ENCODE results near the gene TDRD1. TPM values are rescaled to one million over a fixed set of nuclear protein-coding genes. Genes with fewer than 3 reads are reported as not detected.

TDRD1 gene
- polyA plus RNA-seq, 1 donor from 2014 or later, result not detected

DNA sequence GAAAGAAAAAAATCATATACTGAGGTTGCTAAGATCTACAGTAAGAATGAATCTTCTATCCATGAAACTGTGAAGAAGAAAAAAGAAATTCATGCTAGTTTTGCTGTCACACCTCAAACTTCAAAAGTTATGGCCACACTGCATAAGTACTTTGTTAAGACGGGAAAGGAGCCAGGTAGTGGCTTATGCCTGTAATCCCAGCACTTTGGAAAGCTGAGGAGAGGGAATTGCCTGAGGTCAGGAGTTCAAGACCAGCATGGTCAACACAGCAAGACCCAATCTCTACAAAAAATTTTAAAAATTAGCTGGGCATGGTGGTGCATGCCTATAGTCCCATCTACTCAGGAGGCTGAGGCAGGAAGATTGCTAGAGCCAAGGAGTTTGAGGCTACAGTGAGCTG is 27.3 kb upstream of the TDRD1 start:
- H3F3A ChIP-seq (ENCODE audit: insufficient read depth, low read length, poor library complexity, severe bottlenecking), result no peaks in the 10 kb centered on the region
- H3K36me3 ChIP-seq (ENCODE audit: insufficient read depth, low read length), result peaks cover 4% of the 10 kb centered on the region
- H3K27me3 ChIP-seq (ENCODE audit: insufficient read depth, low read depth, low read length), result no peaks in the 10 kb centered on the region
- TF ChIP-seq POLR2AphosphoS5 (IDR thresholded peaks at IDR 0.05), result no peak
- no peak for TF ChIP-seq RAD21 (conservative IDR thresholded peaks at IDR 0.05)
- TF ChIP-seq SMC3 (conservative IDR thresholded peaks at IDR 0.05; ENCODE audit: poor library complexity), result no peak
- TF ChIP-seq EP300 (conservative IDR thresholded peaks at IDR 0.05; ENCODE audit: poor library complexity, severe bottlenecking), result no peak
- TF ChIP-seq, protein P1, sequence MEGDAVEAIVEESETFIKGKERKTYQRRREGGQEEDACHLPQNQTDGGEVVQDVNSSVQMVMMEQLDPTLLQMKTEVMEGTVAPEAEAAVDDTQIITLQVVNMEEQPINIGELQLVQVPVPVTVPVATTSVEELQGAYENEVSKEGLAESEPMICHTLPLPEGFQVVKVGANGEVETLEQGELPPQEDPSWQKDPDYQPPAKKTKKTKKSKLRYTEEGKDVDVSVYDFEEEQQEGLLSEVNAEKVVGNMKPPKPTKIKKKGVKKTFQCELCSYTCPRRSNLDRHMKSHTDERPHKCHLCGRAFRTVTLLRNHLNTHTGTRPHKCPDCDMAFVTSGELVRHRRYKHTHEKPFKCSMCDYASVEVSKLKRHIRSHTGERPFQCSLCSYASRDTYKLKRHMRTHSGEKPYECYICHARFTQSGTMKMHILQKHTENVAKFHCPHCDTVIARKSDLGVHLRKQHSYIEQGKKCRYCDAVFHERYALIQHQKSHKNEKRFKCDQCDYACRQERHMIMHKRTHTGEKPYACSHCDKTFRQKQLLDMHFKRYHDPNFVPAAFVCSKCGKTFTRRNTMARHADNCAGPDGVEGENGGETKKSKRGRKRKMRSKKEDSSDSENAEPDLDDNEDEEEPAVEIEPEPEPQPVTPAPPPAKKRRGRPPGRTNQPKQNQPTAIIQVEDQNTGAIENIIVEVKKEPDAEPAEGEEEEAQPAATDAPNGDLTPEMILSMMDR (IDR thresholded peaks at IDR 0.05; ENCODE audit: poor library complexity, severe bottlenecking), result no peak
- TF ChIP-seq, protein P2, sequence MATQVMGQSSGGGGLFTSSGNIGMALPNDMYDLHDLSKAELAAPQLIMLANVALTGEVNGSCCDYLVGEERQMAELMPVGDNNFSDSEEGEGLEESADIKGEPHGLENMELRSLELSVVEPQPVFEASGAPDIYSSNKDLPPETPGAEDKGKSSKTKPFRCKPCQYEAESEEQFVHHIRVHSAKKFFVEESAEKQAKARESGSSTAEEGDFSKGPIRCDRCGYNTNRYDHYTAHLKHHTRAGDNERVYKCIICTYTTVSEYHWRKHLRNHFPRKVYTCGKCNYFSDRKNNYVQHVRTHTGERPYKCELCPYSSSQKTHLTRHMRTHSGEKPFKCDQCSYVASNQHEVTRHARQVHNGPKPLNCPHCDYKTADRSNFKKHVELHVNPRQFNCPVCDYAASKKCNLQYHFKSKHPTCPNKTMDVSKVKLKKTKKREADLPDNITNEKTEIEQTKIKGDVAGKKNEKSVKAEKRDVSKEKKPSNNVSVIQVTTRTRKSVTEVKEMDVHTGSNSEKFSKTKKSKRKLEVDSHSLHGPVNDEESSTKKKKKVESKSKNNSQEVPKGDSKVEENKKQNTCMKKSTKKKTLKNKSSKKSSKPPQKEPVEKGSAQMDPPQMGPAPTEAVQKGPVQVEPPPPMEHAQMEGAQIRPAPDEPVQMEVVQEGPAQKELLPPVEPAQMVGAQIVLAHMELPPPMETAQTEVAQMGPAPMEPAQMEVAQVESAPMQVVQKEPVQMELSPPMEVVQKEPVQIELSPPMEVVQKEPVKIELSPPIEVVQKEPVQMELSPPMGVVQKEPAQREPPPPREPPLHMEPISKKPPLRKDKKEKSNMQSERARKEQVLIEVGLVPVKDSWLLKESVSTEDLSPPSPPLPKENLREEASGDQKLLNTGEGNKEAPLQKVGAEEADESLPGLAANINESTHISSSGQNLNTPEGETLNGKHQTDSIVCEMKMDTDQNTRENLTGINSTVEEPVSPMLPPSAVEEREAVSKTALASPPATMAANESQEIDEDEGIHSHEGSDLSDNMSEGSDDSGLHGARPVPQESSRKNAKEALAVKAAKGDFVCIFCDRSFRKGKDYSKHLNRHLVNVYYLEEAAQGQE (IDR thresholded peaks at IDR 0.05; ENCODE audit: borderline replicate concordance), result no peak
- no peak overlapping the region for H2AFZ ChIP-seq (ENCODE audit: low read depth, low read length)
- no peak overlapping the region for H3K27ac ChIP-seq (ENCODE audit: low read length)
- no peaks in the 10 kb centered on the region for H3K9me3 ChIP-seq (ENCODE audit: low read length)
- H3K79me2 ChIP-seq (replicated peaks; ENCODE audit: insufficient read depth, low read length), result no peaks in the 10 kb centered on the region
- H3K9me2 ChIP-seq (ENCODE audit: insufficient read depth, low read length), result no peaks in the 10 kb centered on the region
- H3K4me3 ChIP-seq (ENCODE audit: low read length), result no peak overlapping the region
- H3K4me2 ChIP-seq (ENCODE audit: low read length), result no peak overlapping the region
- H3K9ac ChIP-seq (ENCODE audit: low read length), result no peak overlapping the region
- no peaks in the 10 kb centered on the region for H4K20me1 ChIP-seq (ENCODE audit: insufficient read depth)

DNA sequence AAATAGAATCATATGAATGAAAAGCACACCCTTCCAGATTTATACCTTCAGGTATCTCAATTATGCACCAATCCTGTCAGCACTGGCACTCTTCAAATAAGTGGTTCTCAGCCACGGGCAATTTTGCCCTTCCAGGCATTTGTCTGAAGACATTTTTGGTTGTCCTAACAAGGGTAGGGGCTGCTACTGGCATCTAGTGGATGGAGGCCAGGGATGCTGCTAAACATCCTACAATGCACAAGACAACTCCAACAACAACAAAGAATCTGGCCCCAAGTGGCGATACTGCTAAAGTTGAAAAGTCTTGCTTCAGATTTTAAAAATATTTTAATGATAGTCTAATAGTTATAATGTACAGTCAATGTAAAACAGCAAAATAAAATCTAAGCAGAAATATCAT is 21.2 kb upstream of the TDRD1 start:
- no peaks in the 10 kb centered on the region for H3K27me3 ChIP-seq (ENCODE audit: insufficient read depth, low read depth, low read length)
- no peaks in the 10 kb centered on the region for H4K20me1 ChIP-seq (ENCODE audit: insufficient read depth)
- no peak overlapping the region for H2AFZ ChIP-seq (ENCODE audit: low read depth, low read length)
- H3K36me3 ChIP-seq (ENCODE audit: insufficient read depth, low read length), result peaks cover 4% of the 10 kb centered on the region
- no peak overlapping the region for H3K27ac ChIP-seq (ENCODE audit: low read length)
- no peak overlapping the region for H3K9ac ChIP-seq (ENCODE audit: low read length)
- TF ChIP-seq, protein P2 (IDR thresholded peaks at IDR 0.05; ENCODE audit: borderline replicate concordance), result no peak
- no peak for TF ChIP-seq EP300 (conservative IDR thresholded peaks at IDR 0.05; ENCODE audit: poor library complexity, severe bottlenecking)
- TF ChIP-seq RAD21 (conservative IDR thresholded peaks at IDR 0.05), result no peak
- TF ChIP-seq MXI1 (conservative IDR thresholded peaks at IDR 0.05; ENCODE audit: poor library complexity, severe bottlenecking), result no peak
- TF ChIP-seq POLR2AphosphoS5 (IDR thresholded peaks at IDR 0.05), result no peak
- no peak for TF ChIP-seq SMC3 (conservative IDR thresholded peaks at IDR 0.05; ENCODE audit: poor library complexity)
- TF ChIP-seq, protein P1 (IDR thresholded peaks at IDR 0.05; ENCODE audit: poor library complexity, severe bottlenecking), result no peak
- no peak for TF ChIP-seq EZH2 (IDR thresholded peaks at IDR 0.05; ENCODE audit: borderline replicate concordance, insufficient read depth, low read length, poor library complexity, severe bottlenecking)
- TF ChIP-seq TAF1 (IDR thresholded peaks at IDR 0.05; ENCODE audit: low read depth), result no peak
- H3K4me2 ChIP-seq (ENCODE audit: low read length), result no peak overlapping the region
- H3K9me2 ChIP-seq (ENCODE audit: insufficient read depth, low read length), result no peaks in the 10 kb centered on the region
- no peaks in the 10 kb centered on the region for H3F3A ChIP-seq (ENCODE audit: insufficient read depth, low read length, poor library complexity, severe bottlenecking)
- H3K9me3 ChIP-seq (ENCODE audit: low read length), result no peaks in the 10 kb centered on the region
- H3K79me2 ChIP-seq (replicated peaks; ENCODE audit: insufficient read depth, low read length), result no peaks in the 10 kb centered on the region
- no peak overlapping the region for H3K4me3 ChIP-seq (ENCODE audit: low read length)
